GM12891 (cell line): Measurements from ENCODE around the gene RPUSD4.

Experiments
- DNase-seq: peaks from one replicate; pipeline ENCODE4 v3.0.0; 2011; ENCODE audit warnings: low spot score; ENCODE audit not compliant: insufficient read length
- FAIRE-seq: peaks from 2 replicates; lab custom pipeline; 2011; peaks lifted over from hg19 to GRCh38; lab: Jason Lieb, UNC
- PAX5 ChIP-seq: IDR thresholded peaks from 2 replicates; pipeline ENCODE4 v1.6.1; 2011; ENCODE audit warnings: low read length, moderate library complexity, mild to moderate bottlenecking; ENCODE audit not compliant: insufficient read depth, severe bottlenecking
- POLR2A ChIP-seq: IDR thresholded peaks from 2 replicates; pipeline ENCODE4 v1.6.1; 2011; ENCODE audit warnings: low read depth, low read length, control low read depth
- POLR2AphosphoS5 ChIP-seq: IDR thresholded peaks from 2 replicates; pipeline ENCODE4 v1.6.1; 2011; ENCODE audit warnings: low read depth, low read length, control low read depth
- POU2F2 ChIP-seq: IDR thresholded peaks from 2 replicates; pipeline ENCODE4 v1.6.1; 2011; ENCODE audit warnings: low read depth, mild to moderate bottlenecking, control low read depth, low read length, moderate library complexity
- SPI1 ChIP-seq: IDR thresholded peaks from 2 replicates; pipeline ENCODE4 v1.6.1; 2011; ENCODE audit warnings: low read depth, low read length, control low read depth
- TAF1 ChIP-seq: IDR thresholded peaks from 2 replicates; pipeline ENCODE4 v1.6.1; 2011; ENCODE audit warnings: low read depth, low read length, control low read depth

Gene RPUSD4

GRCh38 chr11:126212089-126212660 lies 725 bp upstream of the RPUSD4 start:
- FAIRE-seq (no peak), DNase-seq (no peak)
- TF ChIP-seq POLR2AphosphoS5 = no peak
- TF ChIP-seq PAX5 = no peak
- no peak for TF ChIP-seq POLR2A
- TF ChIP-seq SPI1 = no peak
- TF ChIP-seq TAF1 = no peak
- no peak for TF ChIP-seq POU2F2

GRCh38 chr11:126210871-126211235 lies 597 bp downstream of the RPUSD4 start:
- FAIRE-seq (no peak), DNase-seq (no peak)
- no peak for TF ChIP-seq PAX5
- TF ChIP-seq POLR2AphosphoS5 = no peak
- no peak for TF ChIP-seq POLR2A
- no peak for TF ChIP-seq SPI1
- TF ChIP-seq TAF1 = no peak
- no peak for TF ChIP-seq POU2F2

- DNase-seq (no peak), FAIRE-seq (no peak)
- TF ChIP-seq POU2F2 (no peak), PAX5 (no peak), TAF1 (no peak), SPI1 (no peak), POLR2A (no peak), POLR2AphosphoS5 (no peak)
Measured at GRCh38 chr11:126207896-126208295, 3.6 kb downstream of the RPUSD4 start.

GRCh38 chr11:126205359-126205758 lies 6.1 kb downstream of the RPUSD4 start:
- DNase-seq (no peak), FAIRE-seq (no peak)
- TF ChIP-seq POLR2AphosphoS5 (peak; percentile 56; the same call in 1 of the 2 replicates), PAX5 (no peak), POLR2A (no peak), POU2F2 (no peak)

- TF ChIP-seq SPI1 (no peak), TAF1 (no peak), POLR2A (no peak), PAX5 (no peak), POLR2AphosphoS5 (no peak), POU2F2 (no peak)
- DNase-seq = no peak
- FAIRE-seq = no peak
Measured at GRCh38 chr11:126202646-126203359, 8.6 kb downstream of the RPUSD4 start.

GRCh38 chr11:126198648-126199047 lies 12.8 kb downstream of the RPUSD4 start:
- TF ChIP-seq TAF1 = no peak
- no peak for TF ChIP-seq PAX5
- TF ChIP-seq POLR2AphosphoS5 = no peak
- no peak for TF ChIP-seq POLR2A
- no peak for TF ChIP-seq SPI1
- TF ChIP-seq POU2F2 = no peak
- no peak for FAIRE-seq
- no peak for DNase-seq

- no peak for FAIRE-seq
- no peak for DNase-seq
- TF ChIP-seq TAF1 = no peak
- no peak for TF ChIP-seq POLR2A
- no peak for TF ChIP-seq SPI1
- no peak for TF ChIP-seq PAX5
- no peak for TF ChIP-seq POU2F2
- no peak for TF ChIP-seq POLR2AphosphoS5
Measured at GRCh38 chr11:126197277-126197939, 14.0 kb downstream of the RPUSD4 start.

GRCh38 chr11:126195119-126195518 lies 16.3 kb downstream of the RPUSD4 start:
- TF ChIP-seq POLR2A (no peak), SPI1 (no peak), TAF1 (no peak), POU2F2 (no peak), POLR2AphosphoS5 (no peak), PAX5 (no peak)
- FAIRE-seq = no peak

GRCh38 chr11:126194121-126194543 lies 17.3 kb downstream of the RPUSD4 start:
- no peak for DNase-seq
- TF ChIP-seq POLR2AphosphoS5 (no peak), POU2F2 (no peak), SPI1 (no peak), TAF1 (no peak), PAX5 (no peak), POLR2A (no peak)
- peak; percentile 76 for FAIRE-seq

More at GRCh38 chr11:126195119-126195518, 16.3 kb downstream of the RPUSD4 start:
- DNase-seq = no peak
